ENCODE results near the gene CLDND2. TPM values are rescaled to one million over a fixed set of nuclear protein-coding genes. Genes with fewer than 3 reads are reported as not detected.
A peak's percentile ranks its signal among the peaks of the same experiment; 100 is the strongest.
"Not testable (repeated sequence)": the region's sequence is repeated elsewhere in the genome, so short reads cannot be mapped to it uniquely, and the experiment has no call there.

CLDND2 gene
- total RNA-seq, 1 donor from 2014 or later: not detected

DNA sequence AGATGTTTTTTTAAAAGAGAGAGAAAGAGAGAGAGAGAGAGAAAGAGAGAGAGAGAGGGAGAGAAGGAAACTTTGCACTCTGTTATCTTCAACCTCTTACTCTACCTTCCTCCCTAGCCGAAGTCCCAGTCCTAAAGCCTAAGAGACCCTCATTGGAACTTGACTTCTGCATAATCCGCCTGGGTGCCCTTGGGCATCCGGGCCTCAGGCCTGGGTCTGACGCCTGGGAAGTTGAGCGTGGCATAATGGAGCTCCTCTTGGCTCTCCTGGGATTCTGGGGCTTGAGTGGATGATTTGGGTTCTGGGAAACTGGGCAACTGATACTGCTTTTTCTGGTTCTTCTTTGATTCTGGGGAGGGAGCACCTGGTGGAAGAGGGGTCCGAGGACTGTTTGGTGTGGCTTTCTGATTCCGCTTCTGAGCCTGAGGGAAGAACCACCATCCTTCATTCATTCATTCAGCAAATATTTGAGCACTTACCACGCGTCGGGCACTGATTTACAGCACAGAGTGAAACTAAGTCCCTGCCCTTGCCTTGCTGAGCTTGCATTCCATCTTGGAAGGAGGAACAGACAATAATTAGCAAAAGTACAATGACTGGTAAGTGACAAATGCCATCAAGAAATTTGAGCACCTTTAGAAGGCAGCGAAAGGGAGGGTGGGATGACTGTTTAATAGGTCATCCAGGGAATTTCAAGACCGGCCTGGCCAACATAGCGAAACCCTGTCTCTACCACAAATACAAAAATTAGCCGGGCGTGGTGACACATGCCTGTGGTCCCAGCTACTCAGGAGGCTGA, 42.3 kb upstream of the CLDND2 start:
- Histone ChIP-seq H3K27ac (no peak overlapping the region), H3K4me3 (no peak overlapping the region), H3K9me3 (no peaks in the 10 kb centered on the region), H3K4me1 (no peaks in the 10 kb centered on the region), H3K36me3 (no peaks in the 10 kb centered on the region), H3K27me3 (no peaks in the 10 kb centered on the region)
- TF ChIP-seq, protein P1, sequence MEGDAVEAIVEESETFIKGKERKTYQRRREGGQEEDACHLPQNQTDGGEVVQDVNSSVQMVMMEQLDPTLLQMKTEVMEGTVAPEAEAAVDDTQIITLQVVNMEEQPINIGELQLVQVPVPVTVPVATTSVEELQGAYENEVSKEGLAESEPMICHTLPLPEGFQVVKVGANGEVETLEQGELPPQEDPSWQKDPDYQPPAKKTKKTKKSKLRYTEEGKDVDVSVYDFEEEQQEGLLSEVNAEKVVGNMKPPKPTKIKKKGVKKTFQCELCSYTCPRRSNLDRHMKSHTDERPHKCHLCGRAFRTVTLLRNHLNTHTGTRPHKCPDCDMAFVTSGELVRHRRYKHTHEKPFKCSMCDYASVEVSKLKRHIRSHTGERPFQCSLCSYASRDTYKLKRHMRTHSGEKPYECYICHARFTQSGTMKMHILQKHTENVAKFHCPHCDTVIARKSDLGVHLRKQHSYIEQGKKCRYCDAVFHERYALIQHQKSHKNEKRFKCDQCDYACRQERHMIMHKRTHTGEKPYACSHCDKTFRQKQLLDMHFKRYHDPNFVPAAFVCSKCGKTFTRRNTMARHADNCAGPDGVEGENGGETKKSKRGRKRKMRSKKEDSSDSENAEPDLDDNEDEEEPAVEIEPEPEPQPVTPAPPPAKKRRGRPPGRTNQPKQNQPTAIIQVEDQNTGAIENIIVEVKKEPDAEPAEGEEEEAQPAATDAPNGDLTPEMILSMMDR (IDR thresholded peaks at IDR 0.05): no peak
- intact Hi-C loops (cut with DNase I): no loop called here
- DNase-seq (ENCODE audit: low spot score in 2 of 2): no peak

DNA sequence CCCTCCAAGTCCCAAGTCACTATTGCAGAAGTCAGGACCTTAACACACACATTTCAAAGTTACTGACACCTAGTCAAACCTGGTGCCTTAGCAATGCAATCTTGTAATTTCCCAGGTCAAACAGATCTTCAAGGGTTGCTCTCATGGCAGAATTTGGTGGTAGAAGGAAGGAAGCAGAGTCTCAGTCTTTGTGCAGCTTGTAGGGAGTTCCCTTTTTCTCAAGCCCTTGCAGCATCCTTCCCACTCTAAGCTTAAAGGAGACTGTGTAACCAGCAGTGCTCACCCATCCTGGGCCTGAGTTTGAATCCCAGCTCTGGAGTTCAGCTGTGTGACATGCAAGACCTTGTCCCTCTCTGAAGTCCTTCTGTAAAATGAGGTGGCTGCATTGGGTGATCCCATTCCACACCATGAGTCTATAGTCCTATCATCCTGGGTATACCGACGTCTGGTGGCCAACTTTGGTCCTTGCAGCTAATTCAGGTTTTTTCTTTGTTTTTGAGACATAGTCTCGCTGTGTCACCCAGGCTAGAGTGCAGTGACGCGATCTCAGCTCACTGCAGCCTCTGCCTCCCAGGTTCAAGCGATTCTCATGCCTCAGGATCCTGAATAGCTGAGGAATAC, 38.8 kb upstream of the CLDND2 start:
- no peaks in the 10 kb centered on the region for H3K9me3 ChIP-seq
- DNase-seq (ENCODE audit: low spot score in 2 of 2): no peak
- intact Hi-C loops (cut with DNase I): no loop called here
- no peak overlapping the region for H3K27ac ChIP-seq
- H3K27me3 ChIP-seq: no peaks in the 10 kb centered on the region
- H3K4me1 ChIP-seq: no peaks in the 10 kb centered on the region
- no peak overlapping the region for H3K4me3 ChIP-seq
- TF ChIP-seq, protein P1 (IDR thresholded peaks at IDR 0.05): peak in 2 of 3 experiments; percentile 23 to 32
- H3K36me3 ChIP-seq: no peaks in the 10 kb centered on the region

DNA sequence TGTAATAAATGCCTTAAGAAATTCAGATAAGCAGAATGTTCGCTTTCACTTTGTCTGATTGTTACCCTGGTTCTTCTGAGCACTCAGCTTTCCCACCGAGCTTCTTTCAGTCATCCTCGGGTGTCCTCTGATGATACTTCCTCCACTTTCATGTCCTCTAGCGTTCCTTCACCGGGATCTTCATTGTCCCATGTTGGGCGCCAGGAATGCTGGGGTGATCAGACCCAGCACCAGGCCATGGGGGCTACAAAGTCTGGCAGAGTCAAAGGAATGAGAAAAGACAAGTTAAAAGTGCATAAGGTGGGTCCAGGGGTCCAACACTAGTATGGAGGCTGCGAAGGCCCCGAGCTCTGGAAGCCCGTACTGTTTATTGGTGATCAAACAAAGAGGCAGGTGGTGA, 33.3 kb upstream of the CLDND2 start:
- Histone ChIP-seq H3K9me3 (peaks cover 3 to 4% of the 10 kb centered on the region in 2 donors), H3K27ac (no peak overlapping the region), H3K4me3 (no peak overlapping the region), H3K4me1 (no peaks in the 10 kb centered on the region), H3K36me3 (no peaks in the 10 kb centered on the region), H3K27me3 (no peaks in the 10 kb centered on the region)
- DNase-seq (ENCODE audit: low spot score in 2 of 2): no peak
- TF ChIP-seq, protein P1 (IDR thresholded peaks at IDR 0.05): no peak
- intact Hi-C loops (cut with DNase I): no loop called here

DNA sequence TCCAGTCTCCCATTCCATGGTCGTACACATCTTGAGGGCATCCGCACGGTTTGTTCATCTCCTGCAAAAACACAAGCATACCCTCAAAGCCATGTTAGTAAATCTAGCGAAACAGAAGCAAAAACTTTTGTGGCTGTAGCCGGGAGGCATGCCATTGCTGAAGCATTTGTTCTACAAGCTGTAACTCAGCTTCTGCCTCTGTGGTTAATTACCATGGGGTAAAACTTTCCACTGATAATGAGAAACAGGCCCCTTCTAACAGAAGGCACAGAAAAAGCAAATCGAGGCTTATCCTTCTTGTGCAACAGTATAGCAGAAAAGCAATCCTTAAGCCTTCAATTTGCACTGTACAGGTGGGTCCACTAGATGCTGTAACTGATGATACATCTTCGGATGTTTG, 31.1 kb upstream of the CLDND2 start:
- H3K27me3 ChIP-seq: not testable (repeated sequence)

DNA sequence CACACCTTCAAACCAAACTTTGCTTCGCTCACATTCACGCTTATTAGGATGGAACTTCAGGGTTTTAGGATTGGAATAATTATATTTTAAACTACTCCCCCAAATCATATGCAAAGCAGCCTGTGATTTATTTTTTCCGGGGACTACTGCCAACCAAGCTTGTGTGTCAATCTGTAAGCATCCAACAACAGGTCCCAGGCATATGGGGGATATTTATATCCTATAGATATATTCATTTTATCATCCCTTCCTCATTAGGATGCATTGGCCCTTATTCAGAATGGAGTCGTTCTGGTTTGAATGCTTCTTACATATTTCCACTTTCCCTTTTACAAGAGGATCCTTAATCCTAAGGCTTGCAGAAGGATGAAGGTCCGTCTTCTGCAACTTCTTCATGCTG, 30.4 kb upstream of the CLDND2 start:
- intact Hi-C loops (cut with DNase I): no loop called here
- H3K4me1 ChIP-seq: peaks cover 0 to 4% of the 10 kb centered on the region in 2 donors
- TF ChIP-seq, protein P1 (IDR thresholded peaks at IDR 0.05): no peak
- H3K4me3 ChIP-seq: no peak overlapping the region
- H3K36me3 ChIP-seq: no peaks in the 10 kb centered on the region
- no peaks in the 10 kb centered on the region for H3K27me3 ChIP-seq
- no peak overlapping the region for H3K27ac ChIP-seq
- peaks cover 3 to 4% of the 10 kb centered on the region in 2 donors for H3K9me3 ChIP-seq
- no peak for DNase-seq (ENCODE audit: low spot score in 2 of 2)

More for the DNA sequence above, 31.1 kb upstream of the CLDND2 start:
- H3K9me3 ChIP-seq; intact Hi-C loops (cut with DNase I); H3K36me3 ChIP-seq; H3K27ac ChIP-seq; H3K4me3 ChIP-seq; DNase-seq (ENCODE audit: low spot score in 2 of 2); H3K4me1 ChIP-seq: not testable (repeated sequence)

DNA sequence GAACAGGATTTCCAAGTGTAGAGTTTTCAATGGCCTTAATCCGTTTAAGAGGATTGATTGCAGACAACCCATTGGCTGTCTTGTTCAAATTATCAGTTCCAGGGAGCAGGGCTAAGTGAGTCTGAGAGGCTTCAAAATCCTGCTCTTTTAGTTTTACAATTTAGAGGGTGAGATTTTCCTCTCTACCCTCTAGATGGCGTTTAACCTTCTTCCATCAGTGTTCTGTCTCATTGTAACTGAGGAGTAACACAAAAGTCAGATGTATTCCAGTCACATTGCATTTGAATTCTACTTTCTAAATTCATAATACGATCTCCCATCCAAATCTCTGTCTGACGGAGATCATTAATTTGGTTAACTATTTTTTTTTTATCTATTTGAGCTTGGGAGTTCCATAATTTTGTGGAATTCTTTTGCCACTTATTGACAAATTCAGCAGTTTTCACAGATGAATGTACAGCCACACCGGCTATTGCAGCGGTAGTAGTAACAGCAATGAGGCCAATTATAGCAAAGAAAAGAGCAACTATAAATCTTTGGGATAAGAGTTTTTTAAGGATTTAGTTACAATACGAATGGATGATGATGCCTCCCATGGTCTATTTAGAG, 29.4 kb upstream of the CLDND2 start:
- intact Hi-C loops (cut with DNase I): no loop called here
- DNase-seq (ENCODE audit: low spot score in 2 of 2): no peak
- peaks cover 3 to 4% of the 10 kb centered on the region in 2 donors for H3K9me3 ChIP-seq
- H3K36me3 ChIP-seq: no peaks in the 10 kb centered on the region
- peaks cover 3 to 8% of the 10 kb centered on the region in 2 donors for H3K4me1 ChIP-seq
- no peaks in the 10 kb centered on the region for H3K27me3 ChIP-seq
- no peak overlapping the region for H3K4me3 ChIP-seq
- TF ChIP-seq, protein P1 (IDR thresholded peaks at IDR 0.05): peak; percentile 17 to 52 (median 41)
- no peak overlapping the region for H3K27ac ChIP-seq

DNA sequence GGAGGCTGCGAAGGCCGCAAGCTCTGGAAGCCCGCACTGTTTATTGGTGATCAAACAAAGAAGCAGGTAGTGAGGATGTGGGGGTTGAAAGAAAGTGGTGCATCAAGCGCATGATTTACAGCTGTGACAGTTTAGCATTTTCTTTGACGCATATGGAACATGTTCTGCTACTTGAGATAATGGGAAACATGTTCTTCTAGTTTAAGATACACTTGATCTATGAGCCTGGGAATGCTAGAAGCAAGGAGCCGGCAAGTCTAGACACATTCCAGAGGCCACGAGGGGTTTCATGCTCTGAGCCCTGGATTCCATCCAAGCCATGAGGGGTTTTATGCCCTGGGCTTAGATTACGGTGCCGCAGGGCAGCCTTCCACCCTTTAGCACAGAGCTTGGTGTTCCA, 28.6 kb upstream of the CLDND2 start:
- H3K36me3 ChIP-seq; DNase-seq (ENCODE audit: low spot score in 2 of 2); H3K9me3 ChIP-seq; H3K27ac ChIP-seq; H3K4me1 ChIP-seq; H3K27me3 ChIP-seq; intact Hi-C loops (cut with DNase I); H3K4me3 ChIP-seq: not testable (repeated sequence)
